Upper lobe of left lung (tissue), 6 donors: Measurements from ENCODE around the gene TCHH. TPM values are rescaled to one million over a fixed set of nuclear protein-coding genes. Genes with fewer than 3 reads are reported as not detected.

Experiments
- ATAC-seq, 2 donors: fragments of 200-7000 bp; cut with Tn5 transposase; one replicate each; pipeline ENCODE4 v1.9.1; 2022; ENCODE audit warnings: mild to moderate bottlenecking in 2 of 2, moderate library complexity in 2 of 2; ENCODE audit not compliant: low FRiP score in 2 of 2
- DNase-seq, 2 donors: peaks; one replicate each; pipeline ENCODE4 v3.0.0-alpha.2; 2019 to 2020
- H3K27ac ChIP-seq, 4 donors: fragments of 200-600 bp; sonication (generic); one replicate each; pipeline ENCODE4 v1.5.1; 2016 to 2019
- H3K27me3 ChIP-seq, 4 donors: fragments of 200-600 bp; sonication (generic); one replicate each; pipeline ENCODE4 v1.5.1; 2017 to 2019
- H3K36me3 ChIP-seq, 4 donors: fragments of 200-600 bp; sonication (generic); one replicate each; pipeline ENCODE4 v1.5.1; 2016 to 2019
- H3K4me1 ChIP-seq, 4 donors: fragments of 200-600 bp; sonication (generic); one replicate each; pipeline ENCODE4 v1.5.1; 2018 to 2019
- H3K4me3 ChIP-seq, 4 donors: fragments of 200-600 bp; sonication (generic); one replicate each; pipeline ENCODE4 v1.5.1; 2017 to 2019; ENCODE audit warnings: mild to moderate bottlenecking in 2 of 4, moderate library complexity in 1 of 4
- H3K9me3 ChIP-seq, 4 donors: fragments of 200-600 bp; sonication (generic); one replicate each; pipeline ENCODE4 v1.5.1; 2018 to 2019
- EP300 ChIP-seq, 4 donors: sonication (generic); formaldehyde crosslinking; IDR thresholded peaks; one replicate each; pipeline ENCODE4 v1.5.1; 2017; ENCODE audit warnings: antibody characterized with exemption in 4 of 4, control low read depth in 2 of 4
- POLR2A ChIP-seq, 4 donors: fragments of 450-650 bp; IDR thresholded peaks; one replicate each; pipeline ENCODE4 v1.5.1; 2016 to 2017; ENCODE audit warnings: antibody characterized with exemption in 4 of 4, mild to moderate bottlenecking in 2 of 4
- POLR2AphosphoS5 ChIP-seq, 2 donors: sonication (generic); formaldehyde crosslinking; IDR thresholded peaks; one replicate each; pipeline ENCODE4 v1.5.1; 2017; ENCODE audit warnings: antibody characterized with exemption in 2 of 2
- WGBS, 2 donors: methylation state at CpG; one replicate each; pipeline ENCODE4 v1.1.5; 2017 to 2018; 5-methylcytosine and 5-hydroxymethylcytosine counted together
- total RNA-seq, 6 donors: library from RNA; depleted of rRNA in 4 of 6; stranded (reverse); fragments of >200 nt in 4 of 6; gene quantifications; one replicate each; pipeline versions ENCODE4 v1.1.0 to v1.2.1, GENCODE V29; 2016 to 2021
- TF ChIP-seq, protein P1 (sequence below), 6 experiments: fragments of 450-650 bp in 4 of 6; fragments of 200-600 bp in 2 of 6; sonication (generic) in 2 of 6; IDR thresholded peaks; one replicate each; pipeline ENCODE4 v1.5.1; 2016 to 2019; ENCODE audit warnings: antibody characterized with exemption in 6 of 6
- donor health status: DM: no; HTN: no; CAD: no; lungs with moderate emphysema.
- donor health status: DM: no; HTN: yes; CAD: no; lungs with severe emphysema.

The TCHH gene
- total RNA-seq, 6 donors from 2014 or later: 0.15 to 1.0 (median 0.24) TPM; not detected in 2

DNA sequence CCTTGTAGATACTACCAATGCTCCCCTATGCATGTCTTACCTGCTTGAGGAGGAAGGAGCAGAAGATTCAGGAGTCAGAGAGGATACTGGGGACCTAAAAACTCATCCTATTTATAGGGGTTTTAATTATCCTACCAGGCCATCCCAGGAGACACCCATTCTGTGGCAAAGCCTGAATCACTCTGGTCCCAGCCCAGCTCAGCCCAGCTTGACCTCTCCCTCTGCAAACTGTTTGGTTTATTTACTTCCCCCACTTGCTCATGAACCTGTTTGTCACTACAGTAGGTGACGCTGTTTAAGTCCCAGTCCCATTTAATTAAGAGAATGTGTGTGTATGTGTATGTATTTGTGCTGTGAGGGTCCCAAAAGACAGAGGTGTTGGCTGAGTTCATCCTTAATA is 43.9 kb upstream of the TCHH start, which contains the start of gene RPTN:
RPTN (minus strand) TSS at position 85 of the 400 bp plus-strand sequence. CDS start 1,339 bp downstream, outside the sequence.
- H3K27me3 ChIP-seq: no peaks in the 10 kb centered on the region
- H3K4me1 ChIP-seq: no peaks in the 10 kb centered on the region
- no peak for ATAC-seq
- 56 to 88% methylated on average over 1 of the region's 1 CpG for WGBS, 2 donors
- H3K4me3 ChIP-seq: no peak within 1 kb of the TSS
- no peaks in the 10 kb centered on the region for H3K36me3 ChIP-seq
- no peak for DNase-seq
- no peaks in the 10 kb centered on the region for H3K9me3 ChIP-seq
- TF ChIP-seq POLR2AphosphoS5 (IDR thresholded peaks at IDR 0.05) (no peak), POLR2A (IDR thresholded peaks at IDR 0.05) (no peak), EP300 (IDR thresholded peaks at IDR 0.05) (no peak)
- TF ChIP-seq, protein P1, sequence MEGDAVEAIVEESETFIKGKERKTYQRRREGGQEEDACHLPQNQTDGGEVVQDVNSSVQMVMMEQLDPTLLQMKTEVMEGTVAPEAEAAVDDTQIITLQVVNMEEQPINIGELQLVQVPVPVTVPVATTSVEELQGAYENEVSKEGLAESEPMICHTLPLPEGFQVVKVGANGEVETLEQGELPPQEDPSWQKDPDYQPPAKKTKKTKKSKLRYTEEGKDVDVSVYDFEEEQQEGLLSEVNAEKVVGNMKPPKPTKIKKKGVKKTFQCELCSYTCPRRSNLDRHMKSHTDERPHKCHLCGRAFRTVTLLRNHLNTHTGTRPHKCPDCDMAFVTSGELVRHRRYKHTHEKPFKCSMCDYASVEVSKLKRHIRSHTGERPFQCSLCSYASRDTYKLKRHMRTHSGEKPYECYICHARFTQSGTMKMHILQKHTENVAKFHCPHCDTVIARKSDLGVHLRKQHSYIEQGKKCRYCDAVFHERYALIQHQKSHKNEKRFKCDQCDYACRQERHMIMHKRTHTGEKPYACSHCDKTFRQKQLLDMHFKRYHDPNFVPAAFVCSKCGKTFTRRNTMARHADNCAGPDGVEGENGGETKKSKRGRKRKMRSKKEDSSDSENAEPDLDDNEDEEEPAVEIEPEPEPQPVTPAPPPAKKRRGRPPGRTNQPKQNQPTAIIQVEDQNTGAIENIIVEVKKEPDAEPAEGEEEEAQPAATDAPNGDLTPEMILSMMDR (IDR thresholded peaks at IDR 0.05): no peak
- no peak within 1 kb of the TSS for H3K27ac ChIP-seq

DNA sequence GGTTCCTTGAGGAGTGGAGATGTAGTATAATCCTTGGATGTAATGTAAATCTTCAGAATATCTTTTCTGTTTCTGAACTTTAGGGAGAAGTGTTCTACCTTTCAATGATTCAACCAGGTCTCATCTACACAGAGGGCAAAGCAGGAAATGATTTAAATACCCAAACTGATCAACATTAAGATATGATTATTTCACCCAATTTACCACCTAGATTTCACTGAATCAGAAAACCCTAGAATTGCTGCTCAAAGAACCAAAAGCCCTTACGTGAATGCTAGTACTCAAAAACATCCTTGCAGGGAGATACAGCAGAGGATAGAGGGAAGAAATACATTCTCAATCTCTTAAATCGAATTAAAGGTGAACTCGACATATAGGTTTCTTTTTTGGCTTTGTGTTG is 38.8 kb upstream of the TCHH start:
- no peak for ATAC-seq
- DNase-seq: no peak
- H3K27ac ChIP-seq: no peak overlapping the region
- H3K4me1 ChIP-seq: no peaks in the 10 kb centered on the region
- no peaks in the 10 kb centered on the region for H3K36me3 ChIP-seq
- H3K9me3 ChIP-seq: peaks cover 0 to 2% (median 0%) of the 10 kb centered on the region in 4 donors
- TF ChIP-seq POLR2A (IDR thresholded peaks at IDR 0.05) (no peak), POLR2AphosphoS5 (IDR thresholded peaks at IDR 0.05) (no peak), EP300 (IDR thresholded peaks at IDR 0.05) (no peak)
- TF ChIP-seq, protein P1 (IDR thresholded peaks at IDR 0.05): no peak
- WGBS, 2 donors: 82 to 86% methylated on average over 3 of the region's 3 CpGs
- H3K4me3 ChIP-seq: no peak overlapping the region
- no peaks in the 10 kb centered on the region for H3K27me3 ChIP-seq

DNA sequence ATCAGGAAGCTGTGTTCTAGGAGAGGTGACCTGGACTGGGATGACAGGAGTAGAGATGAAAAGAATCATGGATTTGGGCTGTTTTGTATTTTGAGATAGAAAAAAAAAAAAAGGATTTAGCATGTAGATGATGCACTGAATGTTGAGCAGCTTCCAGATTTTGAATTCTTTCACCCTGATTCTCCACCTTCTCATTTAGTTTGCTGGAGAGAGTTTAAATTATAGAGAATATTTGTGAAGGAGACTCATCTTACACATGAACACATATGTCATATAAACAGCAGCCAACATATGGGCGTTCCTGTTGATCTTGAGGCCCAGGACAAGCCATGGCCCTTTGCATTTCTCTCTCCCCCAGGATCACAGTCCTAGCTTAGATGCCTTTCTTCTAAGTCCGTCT is 36.4 kb upstream of the TCHH start:
- 56 to 63% methylated on average over 2 of the region's 2 CpGs for WGBS, 2 donors
- no peak for TF ChIP-seq POLR2A (IDR thresholded peaks at IDR 0.05)
- no peak for TF ChIP-seq EP300 (IDR thresholded peaks at IDR 0.05)
- TF ChIP-seq POLR2AphosphoS5 (IDR thresholded peaks at IDR 0.05): no peak
- TF ChIP-seq, protein P1 (IDR thresholded peaks at IDR 0.05): no peak
- no peaks in the 10 kb centered on the region for H3K4me1 ChIP-seq
- DNase-seq: no peak
- no peak overlapping the region for H3K4me3 ChIP-seq
- no peaks in the 10 kb centered on the region for H3K27me3 ChIP-seq
- ATAC-seq: no peak
- no peaks in the 10 kb centered on the region for H3K36me3 ChIP-seq
- peaks cover 0 to 14% (median 10%) of the 10 kb centered on the region in 4 donors for H3K9me3 ChIP-seq
- no peak overlapping the region for H3K27ac ChIP-seq

DNA sequence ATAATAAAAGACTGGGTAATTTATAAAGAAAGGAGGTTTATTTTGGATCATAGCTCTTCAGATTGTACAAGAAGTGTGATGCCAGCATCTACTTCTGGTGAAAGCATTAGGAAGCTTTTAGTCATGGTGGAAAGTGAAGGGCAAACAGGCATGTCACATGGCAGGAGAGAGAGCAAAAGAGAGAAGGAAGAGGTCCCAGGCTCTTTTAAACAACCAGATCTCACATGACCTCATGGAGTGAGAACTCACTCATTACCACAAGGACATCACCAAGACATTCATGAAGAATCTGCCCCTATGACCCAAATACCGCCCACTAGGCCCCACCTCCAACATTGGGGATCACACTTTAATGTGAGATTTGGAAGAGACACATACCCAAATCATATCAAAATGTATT is 33.7 kb upstream of the TCHH start:
- no peaks in the 10 kb centered on the region for H3K4me1 ChIP-seq
- H3K27me3 ChIP-seq: no peaks in the 10 kb centered on the region
- no peak overlapping the region for H3K27ac ChIP-seq
- DNase-seq (no peak), ATAC-seq (no peak)
- H3K36me3 ChIP-seq: no peaks in the 10 kb centered on the region
- TF ChIP-seq EP300 (IDR thresholded peaks at IDR 0.05) (no peak), POLR2AphosphoS5 (IDR thresholded peaks at IDR 0.05) (no peak), POLR2A (IDR thresholded peaks at IDR 0.05) (no peak)
- TF ChIP-seq, protein P1 (IDR thresholded peaks at IDR 0.05): no peak
- H3K9me3 ChIP-seq: peaks cover 0 to 14% (median 10%) of the 10 kb centered on the region in 4 donors
- WGBS, 2 donors: 59 to 76% methylated on average over 1 of the region's 1 CpG
- H3K4me3 ChIP-seq: no peak overlapping the region

DNA sequence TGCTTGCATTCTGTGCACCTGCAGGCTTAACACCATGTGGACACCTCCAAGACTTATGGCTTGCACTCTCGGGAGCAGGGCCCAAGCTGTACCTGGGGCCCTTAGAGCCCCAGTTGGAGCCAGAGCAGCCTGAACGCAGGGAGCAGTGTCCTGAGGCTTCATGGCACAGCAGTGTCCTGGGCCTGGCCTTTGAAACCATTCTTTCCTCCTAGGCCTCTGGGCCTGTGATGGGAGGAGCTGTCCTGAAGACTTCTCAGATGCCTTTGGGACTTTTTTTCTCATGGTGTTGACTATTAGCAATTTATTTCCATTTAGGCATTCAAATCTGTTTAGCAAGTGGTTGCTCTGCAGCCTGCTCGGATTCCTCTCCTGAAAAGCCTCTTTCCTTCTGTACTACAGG is 32.8 kb upstream of the TCHH start:
- Histone ChIP-seq H3K4me3 (no peak overlapping the region), H3K4me1 (no peaks in the 10 kb centered on the region), H3K27ac (no peak overlapping the region), H3K27me3 (no peaks in the 10 kb centered on the region), H3K36me3 (no peaks in the 10 kb centered on the region), H3K9me3 (peaks cover 0 to 14% (median 10%) of the 10 kb centered on the region in 4 donors)
- DNase-seq (no peak), ATAC-seq (no peak)
- TF ChIP-seq, protein P1 (IDR thresholded peaks at IDR 0.05): no peak
- TF ChIP-seq EP300 (IDR thresholded peaks at IDR 0.05) (no peak), POLR2A (IDR thresholded peaks at IDR 0.05) (no peak), POLR2AphosphoS5 (IDR thresholded peaks at IDR 0.05) (no peak)
- WGBS, 2 donors: 57 to 67% methylated on average over 2 to 3 of the region's 3 CpGs
